Gastrocnemius medialis (tissue), 4 donors: ENCODE data around the gene ESAM.

ENCODE experiments used
- CTCF ChIP-seq, 5 experiments: fragments of 450-650 bp in 3 of 5; fragments of 200-600 bp in 2 of 5; sonication (generic) in 2 of 5; IDR thresholded peaks in 4 of 5; conservative IDR thresholded peaks in 1 of 5; 1 replicate in 4 of 5; 2 replicates in 1 of 5; pipeline ENCODE4 v1.5.1; 2016 to 2019; ENCODE audit warnings: antibody characterized with exemption in 5 of 5, mild to moderate bottlenecking in 3 of 5, moderate library complexity in 3 of 5
- POLR2A ChIP-seq, 2 donors: fragments of 450-650 bp; IDR thresholded peaks; one replicate each; pipeline ENCODE4 v1.6.1; 2017; ENCODE audit warnings: antibody characterized with exemption in 2 of 2, mild to moderate bottlenecking in 2 of 2, moderate library complexity in 2 of 2

GRCh38 chr11:124739479-124740276 lies 22.4 kb downstream of the ESAM start, which contains the start of gene NRGN:
- peak in 1 of 5 experiments; percentile 25 for TF ChIP-seq CTCF (IDR thresholded peaks at IDR 0.05 in 4 of 5, conservative IDR thresholded peaks at IDR 0.05 in 1 of 5)
- TF ChIP-seq POLR2A (IDR thresholded peaks at IDR 0.05), result no peak
